ENCODE results near the gene ATP9B. TPM values are rescaled to one million over a fixed set of nuclear protein-coding genes. Genes with fewer than 3 reads are reported as not detected.

The ATP9B gene
- total and polyA plus RNA-seq, 8 donors, result 29.2 to 41.5 (median 38.3) TPM

DNA sequence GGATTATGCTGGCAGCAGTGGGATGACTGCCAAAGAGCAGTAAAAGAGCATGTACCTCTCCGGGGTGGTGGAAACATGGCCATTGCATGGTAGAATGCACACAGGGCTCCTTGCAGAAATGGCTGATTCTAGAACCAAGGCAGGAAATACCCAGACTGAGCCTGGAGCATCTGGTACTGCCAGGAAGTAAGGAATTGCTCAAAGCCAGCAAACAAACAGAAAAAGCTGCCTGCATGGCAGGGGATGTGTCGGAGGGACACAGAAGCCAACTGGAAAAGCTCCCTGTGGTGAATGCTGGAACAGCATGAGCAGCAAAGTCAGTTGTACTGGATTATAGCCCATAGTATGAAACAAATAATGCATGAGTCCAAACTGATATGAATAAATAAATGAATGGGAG lies 248.5 kb downstream of the ATP9B start:
- intact Hi-C loops (cut with DNase I), result no loop called here
- peaks cover 0 to 37% of the 10 kb centered on the region in 2 donors for H3K36me3 ChIP-seq
- H3K4me1 ChIP-seq, result no peaks in the 10 kb centered on the region
- H3K27me3 ChIP-seq, result no peaks in the 10 kb centered on the region
- H3K4me3 ChIP-seq, result no peak overlapping the region
- peaks cover 0 to 2% of the 10 kb centered on the region in 2 donors for H3K9me3 ChIP-seq
- H3K27ac ChIP-seq, result no peak overlapping the region
- ATAC-seq (no peak), DNase-seq (no peak)
- TF ChIP-seq, protein P1, sequence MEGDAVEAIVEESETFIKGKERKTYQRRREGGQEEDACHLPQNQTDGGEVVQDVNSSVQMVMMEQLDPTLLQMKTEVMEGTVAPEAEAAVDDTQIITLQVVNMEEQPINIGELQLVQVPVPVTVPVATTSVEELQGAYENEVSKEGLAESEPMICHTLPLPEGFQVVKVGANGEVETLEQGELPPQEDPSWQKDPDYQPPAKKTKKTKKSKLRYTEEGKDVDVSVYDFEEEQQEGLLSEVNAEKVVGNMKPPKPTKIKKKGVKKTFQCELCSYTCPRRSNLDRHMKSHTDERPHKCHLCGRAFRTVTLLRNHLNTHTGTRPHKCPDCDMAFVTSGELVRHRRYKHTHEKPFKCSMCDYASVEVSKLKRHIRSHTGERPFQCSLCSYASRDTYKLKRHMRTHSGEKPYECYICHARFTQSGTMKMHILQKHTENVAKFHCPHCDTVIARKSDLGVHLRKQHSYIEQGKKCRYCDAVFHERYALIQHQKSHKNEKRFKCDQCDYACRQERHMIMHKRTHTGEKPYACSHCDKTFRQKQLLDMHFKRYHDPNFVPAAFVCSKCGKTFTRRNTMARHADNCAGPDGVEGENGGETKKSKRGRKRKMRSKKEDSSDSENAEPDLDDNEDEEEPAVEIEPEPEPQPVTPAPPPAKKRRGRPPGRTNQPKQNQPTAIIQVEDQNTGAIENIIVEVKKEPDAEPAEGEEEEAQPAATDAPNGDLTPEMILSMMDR (IDR thresholded peaks at IDR 0.05), result no peak

DNA sequence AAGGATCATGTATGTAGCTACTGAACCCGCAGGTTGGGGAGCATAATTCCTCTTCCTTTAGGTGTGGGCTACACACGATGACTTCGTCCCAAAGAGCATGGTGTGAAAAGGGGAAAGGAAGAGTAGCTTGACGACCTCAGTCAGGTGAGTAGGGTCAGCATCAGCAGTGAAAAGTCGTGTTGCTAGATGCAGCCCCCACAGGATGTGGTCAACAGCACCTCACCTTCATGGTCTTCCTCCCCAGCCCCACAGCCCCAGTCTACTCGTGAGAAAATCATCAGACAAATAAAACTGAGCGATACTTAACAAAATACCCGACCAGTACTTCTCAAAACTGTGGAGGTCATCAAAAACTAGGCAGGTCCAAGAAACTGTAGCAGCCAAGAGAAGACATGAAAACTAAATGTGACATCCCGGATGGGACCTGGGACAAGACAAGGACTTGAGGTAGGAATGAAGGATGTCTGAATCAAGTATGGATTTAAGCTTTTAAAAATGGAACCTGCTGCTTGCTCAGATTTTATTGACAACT lies 249.0 kb downstream of the ATP9B start:
- DNase-seq, result no peak
- Histone ChIP-seq H3K27ac (no peak overlapping the region), H3K27me3 (no peaks in the 10 kb centered on the region), H3K9me3 (peaks cover 0 to 2% of the 10 kb centered on the region in 2 donors), H3K4me1 (no peaks in the 10 kb centered on the region), H3K36me3 (peaks cover 0 to 37% of the 10 kb centered on the region in 2 donors), H3K4me3 (no peak overlapping the region)
- no peak for ATAC-seq
- intact Hi-C loops (cut with DNase I), result no loop called here
- TF ChIP-seq, protein P1 (IDR thresholded peaks at IDR 0.05), result no peak

DNA sequence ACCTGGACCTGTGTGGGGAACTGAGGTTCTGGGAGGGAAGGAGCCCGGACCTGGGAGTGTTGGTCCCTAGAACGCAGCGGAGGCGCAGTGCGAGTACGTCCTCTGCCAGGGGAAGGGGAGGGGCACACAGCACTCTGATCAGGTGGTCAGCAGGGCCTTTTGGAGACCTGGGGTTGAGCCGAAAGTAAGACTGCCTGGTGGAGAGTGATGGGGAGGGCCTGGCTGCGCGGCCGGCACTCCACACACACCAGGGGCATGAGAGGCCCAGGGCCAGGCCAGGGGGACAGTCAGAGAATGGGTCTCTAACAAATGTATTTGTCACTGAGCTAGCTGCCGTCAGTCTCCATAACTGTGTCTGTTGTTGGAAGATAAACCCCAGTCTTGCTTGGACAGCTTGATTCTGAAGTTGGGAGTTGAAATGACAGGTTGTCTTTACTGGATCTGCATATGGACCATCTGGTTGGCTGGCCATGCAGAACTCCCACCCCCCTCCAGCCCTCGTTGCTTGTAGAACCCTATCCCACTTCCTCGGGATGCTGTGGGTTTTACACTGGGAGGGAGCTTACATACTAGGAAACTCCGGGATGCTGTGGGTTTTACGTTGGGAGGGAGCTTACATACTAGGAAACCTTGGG lies 251.1 kb downstream of the ATP9B start:
- intact Hi-C loops (cut with DNase I), result no loop called here
- DNase-seq (no peak), ATAC-seq (no peak)
- Histone ChIP-seq H3K27ac (no peak overlapping the region), H3K27me3 (no peaks in the 10 kb centered on the region), H3K4me3 (no peak overlapping the region), H3K36me3 (peaks cover 0 to 38% of the 10 kb centered on the region in 2 donors), H3K4me1 (no peaks in the 10 kb centered on the region), H3K9me3 (peaks cover 0 to 2% of the 10 kb centered on the region in 2 donors)
- TF ChIP-seq, protein P1 (IDR thresholded peaks at IDR 0.05), result no peak

DNA sequence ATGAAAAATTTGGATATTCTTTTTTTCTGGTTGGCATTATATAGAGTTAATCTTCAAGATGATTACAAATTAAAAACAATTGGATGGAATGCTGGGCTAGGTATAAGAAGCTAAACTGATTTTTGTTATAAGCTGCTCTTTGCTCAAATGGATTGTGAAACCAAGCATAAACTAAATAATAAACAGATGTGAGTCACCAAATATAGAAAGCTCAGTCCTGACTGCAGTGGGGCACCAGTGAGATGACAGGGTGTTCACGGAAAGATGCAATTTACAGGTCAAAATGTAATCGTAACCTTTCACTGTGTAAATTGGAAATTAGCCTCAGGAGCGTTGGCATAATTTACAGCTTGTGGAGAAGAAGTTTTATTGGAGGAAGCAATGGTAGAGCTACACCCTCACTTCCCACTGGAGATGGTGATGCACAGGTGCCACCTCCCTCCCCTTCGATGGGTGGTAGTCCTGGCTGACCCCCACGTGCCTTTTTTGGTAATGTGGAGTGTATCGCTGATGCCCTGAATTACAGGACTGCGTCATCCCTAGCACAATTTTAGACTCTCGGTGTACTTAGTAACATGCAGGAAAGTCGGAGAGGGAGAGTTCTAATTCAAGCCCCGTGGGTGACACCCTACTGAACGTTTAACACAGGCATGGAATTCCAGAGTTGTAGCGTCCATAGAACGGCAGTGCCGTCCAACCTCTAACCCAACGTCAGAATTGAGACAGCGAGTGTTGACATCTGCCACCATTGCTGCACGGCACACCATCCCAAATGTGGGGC lies 252.6 kb downstream of the ATP9B start:
- Histone ChIP-seq H3K27me3 (no peaks in the 10 kb centered on the region), H3K4me1 (no peaks in the 10 kb centered on the region), H3K4me3 (no peak overlapping the region), H3K9me3 (no peaks in the 10 kb centered on the region), H3K36me3 (peaks cover 0 to 29% of the 10 kb centered on the region in 2 donors), H3K27ac (no peak overlapping the region)
- no peak for ATAC-seq
- TF ChIP-seq, protein P1 (IDR thresholded peaks at IDR 0.05), result no peak
- intact Hi-C loops (cut with DNase I), result no loop called here
- DNase-seq, result no peak

DNA sequence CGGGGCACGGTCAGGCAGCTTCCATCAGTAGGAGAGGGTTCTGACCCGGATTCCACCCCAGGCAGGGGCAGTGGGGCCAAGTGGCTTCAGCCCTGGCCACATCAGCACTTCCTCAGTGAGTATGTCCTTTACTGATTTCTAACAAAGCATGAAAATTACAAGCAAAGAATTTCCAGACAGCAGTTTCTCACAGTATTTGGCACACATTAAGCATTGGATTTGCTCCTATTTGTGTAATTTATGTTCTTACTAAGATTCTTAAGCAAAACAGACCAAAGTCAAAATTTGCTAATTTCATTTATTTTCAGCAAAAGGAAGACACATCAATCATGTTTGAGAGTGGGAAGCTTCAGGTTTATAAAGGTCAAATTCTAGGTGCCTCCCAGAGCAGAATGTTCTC lies 253.2 kb downstream of the ATP9B start:
- no peak for ATAC-seq
- no peaks in the 10 kb centered on the region for H3K9me3 ChIP-seq
- no peak overlapping the region for H3K27ac ChIP-seq
- TF ChIP-seq, protein P1 (IDR thresholded peaks at IDR 0.05), result no peak
- intact Hi-C loops (cut with DNase I), result no loop called here
- no peak overlapping the region for H3K4me3 ChIP-seq
- DNase-seq, result no peak
- no peaks in the 10 kb centered on the region for H3K27me3 ChIP-seq
- H3K4me1 ChIP-seq, result no peaks in the 10 kb centered on the region
- H3K36me3 ChIP-seq, result peaks cover 0 to 29% of the 10 kb centered on the region in 2 donors
